ENCODE data around the gene VARS2. TPM values are rescaled to one million over a fixed set of nuclear protein-coding genes. Genes with fewer than 3 reads are reported as not detected.

The VARS2 gene
- 39.8 TPM for total RNA-seq (2021; ENCODE audit: unreplicated experiment)
- 25.8 and 27.3 TPM in 2 replicates for polyA plus RNA-seq (2012)
- percentile 66 among the genes with signal in this experiment for Bru-seq, nascent RNA
- percentile 93 among the genes with signal in this experiment for BruChase-seq, experiment 1, labeled RNA remaining after a 6-hour chase
- percentile 87 among the genes with signal in this experiment for BruChase-seq, experiment 2, labeled RNA remaining after a 2-hour chase
- long read RNA-seq, full-length matches to known transcripts: 2 of 26 reads
- long read RNA-seq, partial matches to known transcripts: 13 of 26 reads
- long read RNA-seq, other reads (novel, unspliced or antisense): 11 of 26 reads

GRCh38 chr6:30914076-30914853, at the start of gene VARS2:
Gene VARS2, plus strand, starts transcription at chr6:30914238. Its CDS starts 599 bp downstream, at chr6:30914837.
- H4K20me1 ChIP-seq (ENCODE audit: insufficient read depth): no peaks in the 10 kb centered on the region
- CTCF ChIA-PET: interaction anchor here (1.0 to 5.0 kb wide), 15 partner anchors 30 to 201 kb away, joined by 3 to 66 read pairs (median 8); partner anchors contain the start of genes DDR1 and PSORS1C1
- RAD21 ChIA-PET (ENCODE audit: low non-redundant PET in 1 of 2, low total read pairs in 2 of 2, uncharacterized antibody in 2 of 2, unreplicated experiment in 2 of 2): interaction anchor here (0.5 to 1.2 kb wide), 8 partner anchors 29 to 242 kb away, joined by 3 to 5 read pairs (median 3); no protein-coding TSS in a partner anchor
- H3K4me2 ChIP-seq (ENCODE audit: low read length): peak within 1 kb of the TSS; percentile 87
- H3K9ac ChIP-seq (ENCODE audit: low read length): peak within 1 kb of the TSS; percentile 83
- peak within 1 kb of the TSS; percentile 71 for H3K27ac ChIP-seq (ENCODE audit: low read depth, low read length)
- no peaks in the 10 kb centered on the region for H3K9me2 ChIP-seq (ENCODE audit: insufficient read depth)
- peaks cover 2% of the 10 kb centered on the region; the same call in 1 of the 2 replicates for H3K79me2 ChIP-seq (ENCODE audit: insufficient read depth, low read length)
- POLR2A ChIA-PET: interaction anchor here (0.6 to 2.0 kb wide), 6 partner anchors 29 to 173 kb away, joined by 3 to 8 read pairs (median 4); partner anchors contain the start of gene DDR1
- no peaks in the 10 kb centered on the region for H3K27me3 ChIP-seq (ENCODE audit: insufficient read depth, low read length)
- peak; percentile 80 for DNase-seq (ENCODE audit: low read depth, low spot score)
- ATAC-seq: peak; percentile 92
- intact Hi-C loops (cut with micrococcal nuclease): loop anchor here (1.0 to 2.0 kb wide), 3 partner anchors 86 to 279 kb away; no protein-coding TSS in a partner anchor
- H3K36me3 ChIP-seq (ENCODE audit: control insufficient read depth in 1 of 2, insufficient read depth in 2 of 2, low read length in 2 of 2): peaks cover 18 to 35% of the 10 kb centered on the region in 2 experiments; a peak in 3 of 4 replicates
- H3K9me3 ChIP-seq (ENCODE audit: control insufficient read depth in 1 of 2, insufficient read depth in 1 of 2, low read depth in 1 of 2, low read length in 2 of 2): no peaks in the 10 kb centered on the region
- peak within 1 kb of the TSS; percentile 58 to 72 for H3K4me3 ChIP-seq (replicated peaks in 1 of 2; ENCODE audit: low read depth in 1 of 2, low read length in 2 of 2)
- TSS peak; percentile 64 for BruUV-seq (replicated peaks)
- no peak within 1 kb of the TSS for H2AFZ ChIP-seq (ENCODE audit: low read depth, low read length, poor library complexity, severe bottlenecking)
- TF ChIP-seq YY1 (IDR thresholded peaks at IDR 0.05; ENCODE audit: extremely low read depth, insufficient replicate concordance, low read depth, low read length) (peak; percentile 21), ZNF274 (IDR thresholded peaks at IDR 0.05; ENCODE audit: low read depth, low read length) (no peak), TCF7L2 (IDR thresholded peaks at IDR 0.05; ENCODE audit: borderline replicate concordance, extremely low read depth, insufficient read depth, insufficient read length) (no peak), POLR2A (IDR thresholded peaks at IDR 0.05; ENCODE audit: borderline replicate concordance, extremely low read depth, insufficient read depth, insufficient read length) (peak; percentile 58), POLR2AphosphoS5 (IDR thresholded peaks at IDR 0.05; ENCODE audit: low read depth, low read length) (peak; percentile 89), ELF1 (IDR thresholded peaks at IDR 0.05; ENCODE audit: borderline replicate concordance, low read depth) (no peak), ZFX (IDR thresholded peaks at IDR 0.05) (peak; percentile 89)
- TF ChIP-seq, protein P1, sequence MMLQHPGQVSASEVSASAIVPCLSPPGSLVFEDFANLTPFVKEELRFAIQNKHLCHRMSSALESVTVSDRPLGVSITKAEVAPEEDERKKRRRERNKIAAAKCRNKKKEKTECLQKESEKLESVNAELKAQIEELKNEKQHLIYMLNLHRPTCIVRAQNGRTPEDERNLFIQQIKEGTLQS (IDR thresholded peaks at IDR 0.05): no peak
- TF ChIP-seq, protein P2, sequence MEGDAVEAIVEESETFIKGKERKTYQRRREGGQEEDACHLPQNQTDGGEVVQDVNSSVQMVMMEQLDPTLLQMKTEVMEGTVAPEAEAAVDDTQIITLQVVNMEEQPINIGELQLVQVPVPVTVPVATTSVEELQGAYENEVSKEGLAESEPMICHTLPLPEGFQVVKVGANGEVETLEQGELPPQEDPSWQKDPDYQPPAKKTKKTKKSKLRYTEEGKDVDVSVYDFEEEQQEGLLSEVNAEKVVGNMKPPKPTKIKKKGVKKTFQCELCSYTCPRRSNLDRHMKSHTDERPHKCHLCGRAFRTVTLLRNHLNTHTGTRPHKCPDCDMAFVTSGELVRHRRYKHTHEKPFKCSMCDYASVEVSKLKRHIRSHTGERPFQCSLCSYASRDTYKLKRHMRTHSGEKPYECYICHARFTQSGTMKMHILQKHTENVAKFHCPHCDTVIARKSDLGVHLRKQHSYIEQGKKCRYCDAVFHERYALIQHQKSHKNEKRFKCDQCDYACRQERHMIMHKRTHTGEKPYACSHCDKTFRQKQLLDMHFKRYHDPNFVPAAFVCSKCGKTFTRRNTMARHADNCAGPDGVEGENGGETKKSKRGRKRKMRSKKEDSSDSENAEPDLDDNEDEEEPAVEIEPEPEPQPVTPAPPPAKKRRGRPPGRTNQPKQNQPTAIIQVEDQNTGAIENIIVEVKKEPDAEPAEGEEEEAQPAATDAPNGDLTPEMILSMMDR (IDR thresholded peaks at IDR 0.05 in 2 of 3, conservative IDR thresholded peaks at IDR 0.05 in 1 of 3; ENCODE audit: borderline replicate concordance in 1 of 3, insufficient read depth in 1 of 3, low read depth in 2 of 3, low read length in 2 of 3): peak in 1 of 3 experiments; percentile 22; a peak in 2 of 6 replicates
- peaks cover 9 to 26% of the 10 kb centered on the region in 2 experiments; a peak in 3 of 4 replicates for H3K4me1 ChIP-seq (ENCODE audit: control insufficient read depth in 1 of 2, insufficient read depth in 2 of 2, low read length in 2 of 2)
